ENCODE measurements around the gene NRCAM. TPM values are rescaled to one million over a fixed set of nuclear protein-coding genes. Genes with fewer than 3 reads are reported as not detected.

NRCAM gene
- polyA plus RNA-seq, 3 donors = not detected

DNA sequence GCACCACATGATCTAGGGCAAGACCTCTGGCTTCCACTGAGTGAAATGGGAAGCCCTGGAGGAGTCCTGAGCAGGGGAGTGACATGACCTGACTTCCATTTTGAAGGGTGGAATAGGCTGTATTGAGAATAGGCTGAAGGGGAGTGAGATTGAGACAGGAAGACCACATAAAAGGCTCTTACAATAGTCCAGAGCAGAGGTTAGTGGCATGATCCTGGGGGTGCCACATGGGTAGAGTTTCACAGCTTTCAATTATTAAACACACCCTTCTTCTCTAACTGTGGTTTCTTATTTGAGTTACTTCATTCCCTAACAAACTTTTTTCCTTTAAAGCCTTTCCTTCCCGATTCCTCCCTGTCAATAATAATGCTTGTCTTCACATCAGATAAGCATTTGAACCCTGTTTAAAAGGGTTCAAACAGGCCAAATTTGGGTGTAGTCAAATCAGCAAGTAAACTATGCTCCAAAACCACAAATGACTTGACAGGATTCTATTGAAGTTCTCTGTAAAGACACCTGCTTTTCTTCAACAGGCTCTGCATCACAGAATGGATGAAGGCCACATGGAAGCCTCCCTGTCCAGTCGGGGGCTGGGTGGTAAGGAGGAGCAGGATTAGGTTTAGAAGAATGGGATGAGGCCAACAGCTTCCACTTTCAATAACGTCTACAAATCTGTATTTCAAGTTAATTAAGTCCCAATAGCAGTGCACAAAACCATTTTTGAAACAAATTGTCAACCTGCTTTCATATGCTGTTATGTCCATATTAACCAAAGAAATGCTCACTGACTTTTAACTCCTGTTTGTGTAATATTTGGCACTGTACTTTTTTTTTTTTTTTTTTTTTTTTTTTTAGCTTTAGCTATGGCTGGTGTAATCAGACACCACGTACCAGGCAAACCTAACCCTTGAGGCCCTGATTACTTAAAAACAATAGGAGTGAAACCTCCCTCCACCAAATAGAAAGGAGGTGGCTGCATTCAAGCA lies 131.9 kb downstream of the NRCAM start:
- Histone ChIP-seq H2AFZ (ENCODE audit: insufficient read depth, low read depth, low read length, poor library complexity, severe bottlenecking) (no peak overlapping the region), H3K79me2 (ENCODE audit: insufficient read depth, low read length) (no peaks in the 10 kb centered on the region), H3K4me3 (replicated peaks in 1 of 3; ENCODE audit: low read depth in 2 of 3, low read length in 3 of 3) (no peak overlapping the region), H3K9me3 (replicated peaks in 1 of 2; ENCODE audit: control insufficient read depth in 1 of 2, insufficient read depth in 1 of 2, low read length in 2 of 2) (no peaks in the 10 kb centered on the region), H3K27ac (ENCODE audit: low read depth in 1 of 2, low read length in 2 of 2) (no peak overlapping the region), H3K27me3 (ENCODE audit: control insufficient read depth in 2 of 2, insufficient read depth in 2 of 2, low read length in 2 of 2) (no peaks in the 10 kb centered on the region), H3K4me1 (ENCODE audit: control insufficient read depth in 1 of 2, insufficient read depth in 2 of 2, low read length in 2 of 2) (no peaks in the 10 kb centered on the region), H4K20me1 (ENCODE audit: insufficient read depth, low read length) (no peaks in the 10 kb centered on the region), H3K4me2 (replicated peaks; ENCODE audit: extremely low read depth, low read length, poor library complexity, severe bottlenecking) (no peak overlapping the region), H3K36me3 (replicated peaks in 1 of 2; ENCODE audit: control insufficient read depth in 1 of 2, insufficient read depth in 2 of 2, low read length in 2 of 2) (no peaks in the 10 kb centered on the region), H3K9ac (ENCODE audit: insufficient read depth, low read length, poor library complexity, severe bottlenecking) (no peak overlapping the region)
- H3K36me3 Mint-ChIP-seq = no peaks in the 10 kb centered on the region
- 80% methylated on average over 1 of the region's 4 CpGs for WGBS (ENCODE audit: insufficient coverage)
- H3K9me3 Mint-ChIP-seq = peaks cover 0 to 3% (median 0%) of the 10 kb centered on the region in 7 donors
- H3K4me3 Mint-ChIP-seq = no peak overlapping the region
- no peaks in the 10 kb centered on the region for H3K27me3 Mint-ChIP-seq (ENCODE audit: low read depth in 3 of 3)
- H3K27ac Mint-ChIP-seq = no peak overlapping the region
- peaks cover 6% of the 10 kb centered on the region for H3K4me1 Mint-ChIP-seq
- DNase-seq = no peak
- TF ChIP-seq, protein P1, sequence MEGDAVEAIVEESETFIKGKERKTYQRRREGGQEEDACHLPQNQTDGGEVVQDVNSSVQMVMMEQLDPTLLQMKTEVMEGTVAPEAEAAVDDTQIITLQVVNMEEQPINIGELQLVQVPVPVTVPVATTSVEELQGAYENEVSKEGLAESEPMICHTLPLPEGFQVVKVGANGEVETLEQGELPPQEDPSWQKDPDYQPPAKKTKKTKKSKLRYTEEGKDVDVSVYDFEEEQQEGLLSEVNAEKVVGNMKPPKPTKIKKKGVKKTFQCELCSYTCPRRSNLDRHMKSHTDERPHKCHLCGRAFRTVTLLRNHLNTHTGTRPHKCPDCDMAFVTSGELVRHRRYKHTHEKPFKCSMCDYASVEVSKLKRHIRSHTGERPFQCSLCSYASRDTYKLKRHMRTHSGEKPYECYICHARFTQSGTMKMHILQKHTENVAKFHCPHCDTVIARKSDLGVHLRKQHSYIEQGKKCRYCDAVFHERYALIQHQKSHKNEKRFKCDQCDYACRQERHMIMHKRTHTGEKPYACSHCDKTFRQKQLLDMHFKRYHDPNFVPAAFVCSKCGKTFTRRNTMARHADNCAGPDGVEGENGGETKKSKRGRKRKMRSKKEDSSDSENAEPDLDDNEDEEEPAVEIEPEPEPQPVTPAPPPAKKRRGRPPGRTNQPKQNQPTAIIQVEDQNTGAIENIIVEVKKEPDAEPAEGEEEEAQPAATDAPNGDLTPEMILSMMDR (IDR thresholded peaks at IDR 0.05) = no peak
- intact Hi-C loops (cut with micrococcal nuclease) = no loop called here

DNA sequence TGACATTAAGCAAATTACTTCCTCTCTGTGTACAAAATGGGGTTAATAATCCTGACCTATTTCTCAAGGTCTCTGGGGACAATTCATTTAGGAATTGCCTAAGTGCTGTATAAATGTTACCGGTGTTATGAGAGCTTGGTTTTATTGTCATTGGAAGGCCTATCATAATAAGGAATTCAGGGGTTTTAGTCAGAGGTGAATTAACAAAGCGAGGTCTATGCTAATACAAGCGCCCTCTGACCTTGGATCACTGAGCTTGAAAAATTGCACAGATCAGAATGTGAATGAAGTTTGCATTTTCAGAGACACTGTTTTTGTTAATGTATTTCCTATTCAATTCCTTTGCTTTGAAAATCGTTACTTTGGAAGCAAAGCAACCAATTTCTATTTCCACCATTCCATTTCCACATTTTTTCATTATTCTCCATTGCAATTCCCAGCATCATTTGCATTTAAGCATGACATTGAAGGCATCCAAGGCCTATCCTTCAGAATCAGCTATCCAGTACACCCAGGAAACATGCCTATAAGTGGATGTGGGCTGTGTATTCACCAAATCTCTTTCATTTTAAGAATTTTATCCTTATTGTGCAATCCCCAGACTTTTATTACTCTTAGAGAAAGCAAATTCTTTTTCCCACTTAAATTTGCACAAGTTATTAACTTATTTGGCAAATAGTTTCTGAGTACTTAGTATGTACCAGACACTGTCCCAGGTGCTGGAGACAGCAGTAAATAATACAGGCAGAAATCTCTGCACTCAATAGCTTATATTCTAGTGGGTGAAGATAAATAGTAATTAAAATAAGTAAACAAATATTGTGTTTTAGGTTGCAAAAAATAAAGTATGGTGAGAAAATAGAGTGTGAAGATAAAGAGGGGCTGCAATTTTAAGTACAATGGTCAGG lies 133.1 kb downstream of the NRCAM start:
- intact Hi-C loops (cut with micrococcal nuclease) = no loop called here

More for the DNA sequence above, 133.1 kb downstream of the NRCAM start:
- no peaks in the 10 kb centered on the region for H3K27me3 Mint-ChIP-seq (ENCODE audit: low read depth in 3 of 3)
- H3K9me3 Mint-ChIP-seq = peaks cover 0 to 3% (median 0%) of the 10 kb centered on the region in 7 donors
- no peak overlapping the region for H3K27ac ChIP-seq (ENCODE audit: low read depth in 1 of 2, low read length in 2 of 2)
- no peak overlapping the region for H2AFZ ChIP-seq (ENCODE audit: insufficient read depth, low read depth, low read length, poor library complexity, severe bottlenecking)
- no peak overlapping the region for H3K9ac ChIP-seq (ENCODE audit: insufficient read depth, low read length, poor library complexity, severe bottlenecking)
- H4K20me1 ChIP-seq (ENCODE audit: insufficient read depth, low read length) = no peaks in the 10 kb centered on the region
- H3K9me3 ChIP-seq (replicated peaks in 1 of 2; ENCODE audit: control insufficient read depth in 1 of 2, insufficient read depth in 1 of 2, low read length in 2 of 2) = no peaks in the 10 kb centered on the region
- H3K79me2 ChIP-seq (ENCODE audit: insufficient read depth, low read length) = no peaks in the 10 kb centered on the region
- 90% methylated on average over 3 of the region's 4 CpGs for WGBS (ENCODE audit: insufficient coverage)
- no peaks in the 10 kb centered on the region for H3K27me3 ChIP-seq (ENCODE audit: control insufficient read depth in 2 of 2, insufficient read depth in 2 of 2, low read length in 2 of 2)
- no peak for DNase-seq
- no peak overlapping the region for H3K4me2 ChIP-seq (replicated peaks; ENCODE audit: extremely low read depth, low read length, poor library complexity, severe bottlenecking)
- H3K4me3 Mint-ChIP-seq = no peak overlapping the region
- H3K27ac Mint-ChIP-seq = no peak overlapping the region
- no peaks in the 10 kb centered on the region for H3K4me1 ChIP-seq (ENCODE audit: control insufficient read depth in 1 of 2, insufficient read depth in 2 of 2, low read length in 2 of 2)
- H3K4me3 ChIP-seq (replicated peaks in 1 of 3; ENCODE audit: low read depth in 2 of 3, low read length in 3 of 3) = no peak overlapping the region
- H3K36me3 ChIP-seq (replicated peaks in 1 of 2; ENCODE audit: control insufficient read depth in 1 of 2, insufficient read depth in 2 of 2, low read length in 2 of 2) = no peaks in the 10 kb centered on the region
- TF ChIP-seq, protein P1 (IDR thresholded peaks at IDR 0.05) = no peak
- H3K36me3 Mint-ChIP-seq = no peaks in the 10 kb centered on the region
- peaks cover 4% of the 10 kb centered on the region for H3K4me1 Mint-ChIP-seq

All from CD14-positive monocyte (primary cell).